DMS 273 (cell line): ENCODE measurements around the gene RAD9B.
"Not testable (repeated sequence)": the region's sequence is repeated elsewhere in the genome, so short reads cannot be mapped to it uniquely, and the experiment has no call there.

Source experiments
- DNase-seq: peaks from one replicate; lab custom pipeline; 2025; ENCODE audit not compliant: unreplicated experiment; lab: John Stamatoyannopoulos, UW

RAD9B gene

GRCh38 chr12:110501752-110502738 is at the start of gene RAD9B, which contains the start of gene VPS29:
TSS of gene RAD9B (plus strand) at chr12:110502331. CDS start at chr12:110502338, 7 bp downstream.
TSS of gene VPS29 (minus strand) at chr12:110502111. CDS start at chr12:110502051, 60 bp downstream.
- peak; percentile 97 for DNase-seq

DNA sequence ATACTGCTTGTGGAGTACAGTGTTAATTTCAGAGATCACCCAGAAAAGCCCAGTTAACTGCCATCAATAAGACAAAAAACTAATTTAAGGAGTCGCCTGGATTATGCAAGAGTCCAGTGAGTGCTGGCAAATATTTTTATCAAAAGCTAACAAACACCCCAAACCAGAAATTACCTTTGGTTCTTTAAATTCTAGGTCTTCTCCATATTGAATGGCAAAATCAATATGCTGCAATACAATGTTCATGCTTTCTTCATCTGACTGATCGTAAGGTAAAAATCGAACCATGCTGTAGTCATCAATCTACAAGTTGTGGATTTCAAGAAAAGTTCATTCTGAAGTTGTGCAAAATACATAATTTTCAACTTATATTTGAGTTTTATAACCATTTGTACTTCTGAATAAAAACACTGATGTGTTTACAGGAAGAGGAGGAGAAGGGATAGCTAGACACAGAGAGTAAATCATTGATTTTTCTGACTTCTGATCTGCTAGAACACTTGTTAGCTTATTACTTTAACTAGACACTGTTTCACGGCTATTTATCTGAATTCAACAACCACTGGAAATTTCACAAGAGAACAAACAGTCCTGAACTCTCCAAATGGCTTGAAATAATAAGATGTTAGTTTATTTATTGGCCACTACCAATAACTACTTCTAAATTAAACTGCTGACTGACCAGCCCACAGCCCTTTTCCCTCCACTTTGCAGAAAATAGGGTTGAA is 48.4 kb upstream of the RAD9B start:
- no peak for DNase-seq

GRCh38 chr12:110458756-110459155 is 43.4 kb upstream of the RAD9B start:
- no peak for DNase-seq

- not testable (repeated sequence) for DNase-seq
Observed at GRCh38 chr12:110461189-110461588, 40.9 kb upstream of the RAD9B start.

DNA sequence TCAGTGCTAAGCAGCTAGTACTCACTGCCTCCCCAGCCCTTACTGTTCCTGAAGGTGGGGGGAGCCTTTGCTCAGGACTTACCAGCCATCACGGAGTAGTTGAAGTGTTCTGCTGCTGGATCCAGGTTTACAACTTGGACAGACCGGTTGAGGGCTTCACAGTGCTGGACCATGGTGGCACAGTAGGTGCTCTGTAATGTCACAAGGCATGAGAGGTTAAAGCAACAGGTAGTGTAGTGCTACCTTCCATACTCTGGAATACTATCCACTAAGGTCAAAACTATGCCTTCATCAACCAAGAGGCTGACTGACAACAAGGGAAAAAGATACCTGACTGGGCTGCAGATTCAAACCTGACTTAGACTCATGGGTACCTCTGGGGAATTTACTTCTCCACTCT is 37.1 kb upstream of the RAD9B start:
- no peak for DNase-seq

DNA sequence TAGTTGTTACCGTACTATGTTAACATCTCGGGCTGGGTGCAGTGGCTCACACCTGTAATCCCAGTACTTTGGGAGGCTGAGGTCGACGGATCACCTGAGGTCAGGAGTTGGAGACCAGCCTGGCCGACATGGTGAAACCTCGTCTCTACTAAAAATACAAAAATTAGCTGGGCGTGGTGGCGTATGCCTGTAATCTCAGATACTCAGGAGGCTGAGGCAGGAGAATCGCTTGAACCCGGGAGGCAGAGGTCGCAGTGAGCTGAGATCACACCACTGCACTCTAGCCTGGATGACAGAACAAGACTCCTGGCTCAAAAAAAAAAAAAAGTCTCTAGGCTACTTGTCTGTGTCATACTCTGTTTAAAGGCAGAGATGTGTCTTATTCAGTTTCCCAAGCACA is 36.4 kb upstream of the RAD9B start:
- DNase-seq: not testable (repeated sequence)

GRCh38 chr12:110466791-110467190 is 35.3 kb upstream of the RAD9B start:
- DNase-seq: no peak

GRCh38 chr12:110467847-110468213 is 34.3 kb upstream of the RAD9B start:
- no peak for DNase-seq

DNA sequence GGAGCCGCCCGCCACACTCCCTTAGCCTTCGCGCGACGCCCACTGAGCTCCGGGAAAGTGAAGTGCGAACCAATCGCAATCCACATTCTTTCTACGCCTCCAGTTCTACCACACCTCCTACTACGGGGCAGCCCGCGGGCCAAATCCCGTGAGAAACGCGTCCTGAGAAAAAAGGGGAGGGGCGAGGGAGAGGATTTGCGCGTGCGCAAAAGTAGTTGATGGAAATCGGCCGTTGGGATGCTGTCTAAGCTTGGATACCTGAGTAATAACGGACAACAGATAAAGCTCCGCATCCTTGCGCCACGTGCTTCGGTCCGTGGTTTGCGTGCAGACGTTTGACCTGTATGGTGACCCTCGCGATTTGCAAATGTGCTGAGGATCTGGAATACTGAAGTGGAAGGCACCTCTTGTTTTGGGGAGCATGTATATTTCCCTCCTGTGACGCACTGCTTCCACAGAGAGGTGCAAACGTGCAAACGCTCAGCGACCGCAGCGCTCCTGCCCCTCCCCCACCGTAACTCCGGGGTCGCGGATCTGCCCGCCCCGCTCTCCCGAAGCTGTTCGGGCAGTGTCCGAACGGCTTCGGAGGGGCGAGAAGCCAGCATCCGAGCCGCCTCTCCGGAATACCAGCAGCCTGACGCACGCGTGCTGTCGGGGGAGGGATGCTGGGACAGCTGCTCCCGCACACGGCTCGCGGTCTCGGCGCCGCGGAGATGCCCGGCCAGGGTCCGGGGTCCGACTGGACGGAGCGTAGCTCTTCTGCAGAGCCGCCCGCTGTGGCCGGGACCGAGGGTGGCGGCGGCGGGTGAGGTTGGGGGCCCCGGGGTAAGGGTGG is 33.7 kb upstream of the RAD9B start, which contains the start of the genes FAM216A and GPN3:
Gene FAM216A (plus strand): TSS at position 632 of the 835 bp plus-strand sequence. CDS start 31 bp downstream, at position 663.
Gene GPN3 (minus strand): TSS at position 44 of the 835 bp plus-strand sequence. CDS start 54 bp downstream, outside the sequence.
- peak; percentile 98 for DNase-seq

DNA sequence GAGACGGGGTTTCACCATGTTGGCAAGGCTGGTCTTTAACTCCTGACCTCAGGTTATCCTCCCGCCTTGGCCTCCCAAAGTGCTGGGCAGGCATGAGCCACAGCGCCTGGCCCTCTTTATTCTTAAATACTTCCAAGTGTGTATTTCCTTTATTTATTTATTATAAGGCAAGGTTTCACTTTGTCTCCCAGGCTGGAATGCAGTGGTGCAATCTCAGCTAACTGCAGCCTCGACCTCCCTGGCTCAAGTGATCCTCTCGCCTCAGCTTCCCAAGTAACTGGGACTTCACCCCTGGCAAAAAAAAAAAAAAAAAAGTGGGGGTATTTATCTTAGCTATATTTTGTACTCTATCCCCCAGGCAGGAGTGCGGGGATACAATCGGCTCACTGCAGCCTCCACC is 26.7 kb upstream of the RAD9B start:
- DNase-seq: no peak

GRCh38 chr12:110498984-110499706 is 3.0 kb upstream of the RAD9B start:
- DNase-seq: no peak

DNA sequence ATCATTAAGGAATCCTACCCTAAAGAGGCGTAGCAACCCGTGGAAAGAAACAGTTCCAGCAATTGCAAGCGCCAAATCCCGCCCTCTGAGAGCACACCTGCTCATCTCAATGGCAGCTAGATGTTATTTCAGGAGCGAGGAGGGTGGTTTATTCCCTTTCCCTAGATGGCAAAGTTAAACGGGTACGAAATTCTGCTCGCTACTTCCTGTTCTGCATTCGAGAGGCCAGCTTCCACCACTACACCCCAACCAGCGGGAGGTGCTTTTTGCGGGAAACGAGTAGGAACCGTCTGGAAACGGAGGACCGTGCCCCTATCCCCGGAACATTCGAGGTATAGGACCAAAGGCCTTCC is 756 bp upstream of the RAD9B start:
- DNase-seq: peak; percentile 77

DNA sequence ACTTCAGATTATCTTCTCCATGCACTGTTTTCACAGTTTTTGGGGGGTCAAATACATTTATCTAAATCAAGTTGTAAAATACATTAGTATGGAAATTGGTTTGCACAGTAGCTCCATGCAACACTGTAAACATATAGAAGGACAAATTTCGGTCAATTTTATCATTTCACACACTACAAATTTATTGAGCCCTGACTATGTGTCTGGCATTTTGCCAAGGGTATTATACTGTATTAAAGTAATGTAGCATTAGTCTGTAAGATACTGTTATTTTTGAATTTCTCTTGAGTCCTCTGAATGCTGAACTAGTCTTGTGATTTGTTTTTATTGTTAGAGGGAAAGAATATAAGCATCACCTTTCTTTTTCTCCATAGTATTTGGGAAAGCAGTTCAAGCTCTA is 1.3 kb downstream of the RAD9B start:
- no peak for DNase-seq

- DNase-seq: no peak
Observed at GRCh38 chr12:110505332-110505731, 3.2 kb downstream of the RAD9B start.

DNA sequence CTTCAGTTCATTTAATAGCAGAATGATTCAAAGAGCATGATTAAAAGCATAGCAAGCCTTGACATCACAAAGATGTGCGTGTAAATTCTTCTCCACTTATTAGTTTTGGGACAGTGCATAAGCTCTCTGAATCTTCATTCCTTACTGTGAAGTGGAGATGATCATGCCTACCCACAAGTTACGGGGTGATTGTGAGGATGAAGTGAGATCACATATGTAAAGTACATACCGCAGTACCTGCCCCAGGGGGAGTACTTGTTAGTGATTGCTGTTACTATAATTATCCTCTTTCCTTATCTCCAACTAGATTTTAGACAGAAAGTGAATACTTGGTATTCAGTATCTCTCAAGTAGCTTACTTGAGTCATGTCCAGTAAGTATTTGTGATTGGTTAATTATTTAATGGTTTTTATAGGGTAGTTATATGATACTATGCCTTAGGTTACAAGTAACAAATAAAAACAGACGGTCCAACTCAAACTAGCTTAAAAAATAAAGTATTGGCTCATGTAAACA is 6.0 kb downstream of the RAD9B start:
- DNase-seq: no peak

- no peak for DNase-seq
Observed at GRCh38 chr12:110513842-110514241, 11.7 kb downstream of the RAD9B start.

- no peak for DNase-seq
Observed at GRCh38 chr12:110514363-110514762, 12.2 kb downstream of the RAD9B start.

- no peak for DNase-seq
Observed at GRCh38 chr12:110516995-110517394, 14.9 kb downstream of the RAD9B start.

DNA sequence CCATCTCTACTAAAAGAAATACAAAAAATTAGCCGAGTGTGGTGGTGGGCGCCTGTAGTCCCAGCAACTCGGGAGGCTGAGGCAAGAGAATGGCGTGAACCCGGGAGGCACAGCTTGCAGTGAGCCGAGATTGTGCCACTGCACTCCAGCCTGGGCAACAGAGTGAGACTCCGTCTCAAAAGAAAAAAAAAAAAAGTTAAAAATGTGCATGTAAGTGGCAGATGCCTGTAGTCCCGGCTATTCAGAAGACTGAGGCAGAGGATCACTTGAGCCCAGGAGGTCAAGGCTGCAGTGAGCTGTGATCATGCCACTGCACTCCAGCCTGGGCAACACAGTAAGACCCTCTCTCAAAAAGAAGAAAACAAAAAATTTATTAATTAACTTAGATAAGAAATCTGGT is 15.9 kb downstream of the RAD9B start:
- DNase-seq: not testable (repeated sequence)
